Left renal cortex interstitium (tissue), 4 donors: ENCODE measurements around the gene MYO1E. TPM values are rescaled to one million over a fixed set of nuclear protein-coding genes. Genes with fewer than 3 reads are reported as not detected.
"Not testable (repeated sequence)": the region's sequence is repeated elsewhere in the genome, so short reads cannot be mapped to it uniquely, and the experiment has no call there.

Experiments used
- DNase-seq, 4 donors: peaks; one replicate each; pipeline ENCODE4 v3.0.0-alpha.2; 2013; ENCODE audit warnings: low read depth in 4 of 4, low spot score in 2 of 4, missing footprints in 1 of 4
- polyA plus RNA-seq, 4 donors: library from polyadenylated mRNA; unstranded; fragments of 120-200 nt; gene quantifications; one replicate each; pipeline ENCODE4 v1.2.1, GENCODE V29; 2013; ENCODE audit not compliant: insufficient read length in 4 of 4

MYO1E gene
- polyA plus RNA-seq, 4 donors: 138 to 174 (median 146) TPM

DNA sequence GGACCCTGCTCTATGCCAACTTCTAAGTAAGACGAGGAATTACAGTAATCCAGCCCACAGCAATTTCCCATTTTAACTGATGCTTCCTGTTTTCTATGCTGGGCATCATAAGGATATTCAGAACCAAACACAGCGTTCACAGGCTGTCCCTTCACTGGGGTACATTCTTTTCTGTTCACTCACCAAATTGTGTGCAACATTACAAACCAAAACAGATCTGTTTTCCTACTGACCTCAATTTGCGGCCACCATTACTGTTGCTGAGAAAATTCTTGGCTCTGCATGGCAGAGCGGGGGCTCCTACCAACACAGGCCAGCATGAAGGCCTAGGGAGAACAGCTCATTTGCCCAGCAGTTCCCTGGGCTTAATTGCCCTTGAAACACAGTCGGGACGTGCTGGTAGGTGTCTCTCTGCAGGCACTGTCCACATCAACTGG is 76.5 kb downstream of the MYO1E start:
- DNase-seq: no peak

DNA sequence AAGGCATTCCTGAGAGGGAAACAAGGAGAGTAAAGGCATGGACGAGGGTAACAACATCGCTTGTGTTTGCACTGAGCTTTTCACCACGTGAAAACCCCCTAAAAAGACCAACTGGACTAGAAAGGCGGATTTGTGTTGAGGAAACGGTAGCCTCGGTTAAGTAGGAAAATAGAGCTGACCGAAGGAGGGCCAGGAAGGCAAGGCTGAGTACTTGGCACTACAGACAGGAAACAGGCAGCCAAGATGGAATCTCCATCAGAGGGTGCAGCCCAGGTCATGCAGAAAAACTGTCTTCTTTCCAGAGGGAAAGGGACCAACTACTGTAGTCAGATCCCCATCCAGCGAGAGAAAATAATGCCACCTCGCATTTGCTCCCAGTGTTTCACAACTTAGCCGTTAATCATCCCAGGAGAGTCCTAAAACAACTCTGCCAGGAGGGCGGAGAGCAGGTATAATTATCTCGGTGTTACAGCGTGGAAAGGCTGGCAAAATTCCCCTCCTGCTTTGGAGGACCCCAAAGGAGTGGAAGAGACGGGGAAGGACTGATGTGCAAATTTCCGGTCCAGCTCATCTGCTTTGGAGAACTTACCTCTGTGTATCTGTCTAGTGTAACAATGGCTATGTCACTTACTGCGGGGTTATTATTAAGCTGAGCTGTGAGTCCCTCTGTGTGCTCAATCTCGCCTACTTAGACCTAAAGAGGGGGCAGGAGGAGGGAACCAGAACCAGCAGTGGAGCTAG is 77.2 kb downstream of the MYO1E start:
- DNase-seq: no peak

DNA sequence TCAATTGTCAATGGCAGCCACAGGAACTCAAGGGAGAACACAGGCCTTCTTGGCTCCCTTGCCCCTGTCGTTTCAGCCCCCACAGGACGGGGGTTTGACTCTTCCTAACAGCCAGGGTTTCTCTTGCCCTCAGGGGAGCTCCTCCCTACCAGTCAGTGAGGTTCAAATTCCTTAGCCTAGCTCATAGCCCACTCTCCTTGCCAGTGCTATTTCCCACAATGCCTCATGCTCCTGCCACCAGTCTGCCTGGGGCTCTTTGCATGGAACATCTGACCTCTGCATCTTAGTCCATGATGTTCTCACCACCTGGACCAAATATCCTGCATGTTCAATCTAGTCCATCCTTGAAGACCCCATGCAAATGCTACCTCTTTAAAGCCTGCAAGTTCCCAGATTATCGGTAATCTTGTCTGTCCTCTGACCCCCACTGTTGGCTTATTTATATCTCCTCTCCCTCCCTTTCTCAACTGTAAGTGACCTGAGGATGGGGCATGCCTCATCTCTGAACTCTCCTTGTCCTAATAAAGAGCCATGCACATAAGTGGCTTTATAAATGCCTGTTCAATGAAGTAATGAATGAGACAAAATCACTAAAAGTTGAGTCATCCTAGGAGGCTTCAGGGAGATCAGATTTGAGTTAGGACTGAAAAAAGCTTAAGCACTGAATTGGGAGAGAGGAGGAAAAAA is 78.0 kb downstream of the MYO1E start:
- no peak for DNase-seq

GRCh38 chr15:59292442-59293151 is 80.1 kb downstream of the MYO1E start:
- DNase-seq: no peak

DNA sequence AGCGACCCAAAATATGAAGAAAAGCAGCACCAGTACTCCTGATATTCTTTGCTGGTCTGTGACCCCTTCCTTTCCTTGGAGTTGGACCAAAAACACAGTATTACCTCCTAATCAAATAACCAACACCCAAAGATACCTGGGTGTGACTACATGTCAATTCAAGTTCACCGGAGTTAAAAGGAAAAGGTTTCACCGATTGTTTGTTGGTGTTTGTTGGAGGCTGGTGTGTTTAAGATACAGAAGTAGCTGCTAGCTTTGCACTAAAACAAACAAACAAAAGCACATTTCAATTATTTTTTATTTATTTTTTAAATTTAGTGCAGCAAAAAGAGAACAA is 81.5 kb downstream of the MYO1E start:
- no peak for DNase-seq

DNA sequence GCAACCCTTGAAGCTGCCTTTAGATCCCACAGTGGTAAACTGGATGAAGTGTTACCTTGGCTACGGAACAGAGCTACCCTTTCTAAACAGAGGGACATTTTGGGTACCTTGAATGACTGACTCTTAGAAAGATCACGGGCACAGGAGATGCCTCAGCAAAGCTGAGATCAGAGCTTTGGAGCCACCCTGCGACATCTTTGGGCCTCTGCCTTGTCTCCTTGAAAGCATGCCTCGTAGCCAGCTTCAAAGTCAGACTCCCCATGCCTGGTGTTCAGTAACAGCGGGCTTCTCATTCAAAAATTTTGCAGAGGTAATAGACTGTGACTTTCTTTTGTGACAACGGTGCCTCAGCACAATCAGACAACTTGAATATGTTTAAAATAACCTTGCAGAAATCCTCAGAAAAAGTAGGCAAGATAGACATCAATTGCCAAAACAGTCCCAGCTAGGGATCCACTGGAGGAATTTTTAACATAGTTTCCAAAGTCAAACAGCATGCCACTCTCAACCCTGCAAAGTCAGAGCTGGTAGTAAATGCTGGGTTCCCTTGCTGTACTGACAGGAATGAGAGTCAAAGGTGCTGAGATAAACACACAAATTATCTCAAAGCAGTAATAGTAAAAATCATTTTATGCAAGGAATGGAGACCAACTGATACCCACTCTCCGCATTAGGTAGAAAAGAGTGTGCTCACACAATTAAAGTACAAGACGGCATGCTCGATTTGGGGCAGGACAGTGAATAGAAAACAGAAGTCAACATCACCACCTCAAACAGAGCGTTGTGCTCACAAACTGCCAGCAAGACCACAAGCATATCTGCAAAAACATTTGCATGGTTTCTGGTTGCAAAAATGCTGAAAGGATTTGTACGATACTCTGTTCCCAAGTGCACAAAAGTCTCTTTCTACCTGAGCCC is 82.1 kb downstream of the MYO1E start:
- DNase-seq: no peak

GRCh38 chr15:59289574-59289973 is 83.1 kb downstream of the MYO1E start:
- no peak for DNase-seq

DNA sequence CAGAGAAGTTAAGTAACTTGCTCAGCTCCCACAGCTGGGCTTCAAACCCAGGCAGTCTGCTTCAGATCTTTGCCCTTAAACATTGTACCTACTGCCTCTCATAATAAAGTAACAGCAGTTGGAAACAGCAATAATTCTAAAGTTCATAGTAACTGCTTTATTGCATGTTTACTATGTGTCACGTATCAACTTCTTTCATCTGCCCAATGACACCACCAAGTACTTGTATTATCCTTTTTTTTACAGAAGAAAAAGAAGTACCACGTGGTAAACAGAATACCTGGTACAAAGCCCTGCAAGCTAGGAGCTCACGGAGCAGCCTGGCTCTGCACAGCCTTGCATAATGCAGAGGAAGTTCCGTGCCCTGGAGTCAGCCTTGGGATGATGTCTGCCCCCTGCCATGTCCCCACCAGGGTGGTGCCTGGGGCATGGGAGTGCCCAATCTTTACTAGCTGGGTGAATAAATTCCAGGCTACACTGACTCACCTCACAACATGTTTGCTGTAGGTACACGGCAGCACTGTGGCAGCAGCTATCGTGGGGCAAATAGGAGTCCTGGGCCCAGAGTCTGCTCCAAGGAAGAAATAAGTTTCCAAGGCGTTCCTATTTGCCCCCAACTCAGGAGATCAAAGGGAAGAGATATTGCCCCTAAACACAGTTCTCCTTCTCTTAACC is 88.8 kb downstream of the MYO1E start:
- no peak for DNase-seq

DNA sequence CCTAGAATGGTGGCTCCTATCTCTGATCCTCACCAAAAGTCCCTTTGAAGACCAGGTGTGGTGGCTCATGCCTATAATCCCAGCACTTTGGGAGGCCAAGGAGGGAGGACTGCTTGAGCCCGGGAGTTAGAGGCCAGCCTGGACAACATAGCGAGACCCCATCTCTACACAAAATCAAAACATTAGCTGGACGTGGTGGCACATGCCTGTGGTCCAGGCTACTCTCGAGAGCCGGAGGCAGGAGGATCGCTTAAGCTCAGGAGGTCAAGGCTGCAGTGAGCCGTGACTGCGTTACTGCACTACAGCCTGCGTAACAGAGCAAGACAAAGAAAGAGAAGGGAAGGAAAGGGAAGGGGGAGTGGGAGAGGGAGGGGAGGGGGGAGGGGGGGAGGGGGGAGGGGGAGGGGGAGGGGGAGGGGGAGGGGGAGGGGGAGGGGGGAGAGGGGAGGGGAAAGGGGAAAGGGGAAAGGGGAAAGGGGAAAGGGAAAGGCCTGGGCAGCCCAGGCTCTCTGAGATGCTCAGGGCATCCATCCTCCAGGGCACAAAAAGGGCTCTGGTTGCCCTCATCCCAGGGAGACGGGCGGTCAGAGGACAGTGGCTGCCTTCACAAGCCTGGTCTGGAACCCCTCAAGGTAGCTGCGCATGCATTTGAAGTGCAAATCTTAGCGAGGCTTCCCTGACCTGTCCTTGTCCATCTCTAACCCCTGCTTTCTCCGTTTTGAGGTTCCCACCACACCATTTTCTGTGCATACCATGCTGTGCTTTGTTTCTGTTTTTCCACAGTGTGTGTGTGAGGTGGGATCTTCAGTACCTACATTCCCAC is 89.9 kb downstream of the MYO1E start:
- no peak for DNase-seq

DNA sequence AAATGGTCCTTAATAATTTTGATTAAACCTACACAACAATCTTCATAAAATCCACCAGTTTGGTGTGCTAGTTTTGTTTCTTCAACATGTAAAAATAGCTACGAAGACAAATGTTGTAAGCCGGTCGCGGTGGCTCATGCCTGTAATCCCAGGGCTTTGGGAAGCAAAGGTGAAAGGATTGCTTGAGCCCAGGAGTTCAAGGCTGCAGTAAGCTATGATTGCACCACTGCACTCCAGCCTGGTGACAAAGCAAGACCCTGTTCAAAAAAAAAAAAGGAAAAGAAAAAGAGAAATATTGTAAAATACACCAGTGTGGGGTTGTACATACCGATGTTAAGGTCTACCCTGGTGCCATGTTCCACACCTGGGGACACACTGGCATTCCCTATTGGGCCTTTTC is 91.0 kb downstream of the MYO1E start:
- DNase-seq: no peak

DNA sequence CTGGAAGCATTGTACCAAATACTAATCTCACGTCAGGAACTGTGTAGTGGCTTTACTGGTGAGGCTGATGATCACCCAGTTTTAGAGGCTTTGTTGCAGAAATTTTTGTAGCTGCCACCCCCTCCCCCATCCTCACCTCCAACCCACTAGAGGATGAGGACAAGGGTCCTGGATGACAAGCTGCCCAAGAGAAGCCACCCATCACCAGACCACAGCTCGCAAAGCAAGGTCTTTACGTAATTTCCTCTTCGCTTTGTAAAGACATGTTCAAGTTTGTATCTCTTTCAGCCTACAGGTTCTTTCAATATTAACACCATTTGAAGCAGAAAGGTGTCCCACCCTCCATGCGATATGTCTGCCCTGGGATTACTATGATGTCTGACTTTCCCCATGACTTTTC is 91.8 kb downstream of the MYO1E start:
- DNase-seq: no peak

DNA sequence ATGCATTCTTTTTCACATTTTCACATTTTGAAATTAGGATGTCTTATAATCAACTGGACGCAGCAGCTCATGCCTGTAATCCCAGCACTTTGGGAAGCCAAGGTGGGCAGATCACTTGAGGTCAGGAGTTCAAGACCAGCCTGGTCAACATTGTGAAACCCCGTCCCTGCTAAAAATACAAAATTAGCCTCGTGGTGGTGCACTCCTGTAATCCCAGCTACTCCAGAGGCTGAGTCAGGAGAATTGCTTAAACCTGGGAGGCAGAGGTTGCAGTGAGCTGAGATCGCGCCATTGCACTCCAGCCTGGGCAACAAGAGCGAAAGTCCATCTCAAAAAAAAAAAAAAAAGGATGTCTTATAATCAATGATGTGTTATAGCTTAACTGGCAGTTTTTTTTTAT is 92.4 kb downstream of the MYO1E start:
- DNase-seq: not testable (repeated sequence)

DNA sequence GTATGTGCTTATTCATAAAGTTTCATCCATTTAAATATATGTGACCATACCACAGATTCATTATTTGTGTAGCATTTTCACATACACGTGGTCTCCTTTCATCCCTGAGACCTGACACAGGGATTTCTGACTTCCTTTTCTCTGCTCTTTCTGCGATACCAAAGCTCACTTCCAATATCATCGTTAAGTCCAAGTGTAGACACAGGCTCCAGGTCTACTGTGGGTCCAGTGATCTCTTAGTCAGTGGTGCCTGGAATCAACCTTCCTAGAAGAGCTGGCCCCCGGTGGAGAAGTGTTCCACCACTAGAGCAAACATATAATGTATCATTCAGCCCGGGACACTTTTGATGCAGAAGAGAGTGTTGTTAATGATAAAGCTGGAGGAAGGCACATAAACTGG is 93.6 kb downstream of the MYO1E start:
- no peak for DNase-seq

DNA sequence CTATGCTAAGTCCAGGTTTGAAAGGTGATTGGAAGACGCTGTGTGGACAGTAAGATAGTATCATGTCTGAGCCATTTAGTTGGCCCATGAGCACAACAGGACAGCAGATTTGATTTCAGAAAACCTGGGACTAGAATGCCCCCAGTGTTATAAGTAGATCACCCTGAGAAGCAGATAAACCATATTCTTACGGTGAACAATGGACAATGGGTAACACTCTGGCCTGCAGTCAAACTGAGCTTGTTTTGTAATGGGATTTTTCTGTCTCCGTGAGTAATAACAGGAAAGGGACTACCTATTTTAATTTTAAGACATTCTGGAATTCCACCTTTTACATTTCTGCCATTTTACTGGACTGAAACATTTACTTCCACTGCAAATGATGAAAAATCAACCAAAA is 94.6 kb downstream of the MYO1E start:
- DNase-seq: no peak

DNA sequence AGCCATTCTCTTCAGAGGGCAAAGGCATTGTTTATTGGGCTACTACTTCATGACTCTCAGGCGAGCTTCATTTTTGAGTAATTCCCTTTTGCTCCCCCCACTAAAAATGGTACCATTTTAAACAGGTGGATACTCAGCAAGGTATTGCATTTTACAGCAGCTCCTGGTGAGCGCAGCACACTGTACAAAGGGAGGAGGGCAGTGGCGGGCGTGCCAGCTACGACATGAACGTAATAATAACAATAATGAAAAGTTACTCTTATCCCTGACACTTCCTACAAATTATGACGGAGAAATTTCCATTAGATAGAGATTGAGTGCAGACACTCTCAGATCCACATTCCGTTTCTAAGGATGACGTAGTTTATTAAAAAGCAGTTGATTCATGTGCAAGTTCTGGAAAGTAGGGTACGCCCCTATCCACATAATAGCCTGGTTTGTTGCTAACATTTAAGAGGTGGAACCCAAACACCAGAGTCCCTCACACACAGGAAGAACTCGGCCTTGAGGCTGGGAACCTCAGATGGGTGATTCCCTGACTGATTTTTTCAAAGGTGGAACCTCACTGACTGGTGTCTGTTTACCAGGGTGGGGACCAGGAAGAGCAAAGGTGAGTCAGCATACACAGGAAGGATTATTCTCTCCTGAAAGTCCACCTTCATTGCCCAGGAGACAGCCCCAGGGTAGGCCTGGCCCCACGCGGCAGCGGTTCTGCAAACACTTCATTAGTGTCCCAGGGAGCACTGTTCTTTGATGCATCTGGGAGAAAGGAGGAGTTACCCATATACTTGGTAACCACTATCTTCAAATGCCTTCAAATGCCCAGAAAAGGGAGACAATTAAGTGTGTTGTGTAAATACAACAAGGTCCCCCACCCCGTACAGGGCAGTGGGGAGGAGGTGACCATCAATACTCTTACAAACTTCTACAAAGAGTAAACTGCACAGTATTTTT is 96.2 kb downstream of the MYO1E start:
- DNase-seq: no peak

DNA sequence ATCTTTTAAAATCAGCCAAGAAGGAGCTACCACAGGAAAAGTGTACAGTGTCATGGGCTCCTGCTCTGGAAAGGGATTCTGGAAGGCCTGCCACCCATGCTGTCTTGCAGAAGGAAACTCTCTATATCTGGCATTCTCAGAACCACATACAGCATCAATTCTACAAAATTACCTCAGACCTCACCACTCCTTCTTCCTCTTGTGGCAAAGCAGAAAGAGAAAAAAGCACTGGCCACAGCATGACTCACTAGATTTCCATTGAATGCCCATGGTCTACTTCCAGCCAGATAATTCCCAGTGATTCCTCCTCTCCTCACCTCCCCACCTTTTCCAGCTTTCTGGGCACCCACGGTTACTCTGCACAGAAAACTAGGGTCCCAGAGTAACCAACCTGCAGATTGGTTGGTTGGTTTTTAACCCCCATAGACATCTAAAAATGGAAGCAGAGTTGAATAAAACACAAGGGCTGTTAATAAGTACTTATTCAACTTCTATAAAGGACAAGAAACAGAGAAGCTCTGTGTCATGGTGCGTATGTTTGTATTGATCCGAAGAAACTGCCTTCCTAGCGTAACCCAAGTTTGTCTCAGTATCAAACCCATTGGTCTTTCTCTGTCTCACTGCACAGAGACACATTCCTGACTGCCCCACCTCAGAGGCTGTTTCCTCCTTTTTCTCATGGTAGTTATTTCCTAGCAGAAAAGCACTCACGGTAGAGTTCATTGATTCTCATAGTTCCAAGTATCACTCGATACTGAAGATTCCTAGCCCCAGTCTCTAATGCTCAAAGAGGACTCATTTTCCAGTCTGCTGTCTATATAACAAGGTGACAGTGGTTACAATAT is 98.3 kb downstream of the MYO1E start:
- DNase-seq: no peak

DNA sequence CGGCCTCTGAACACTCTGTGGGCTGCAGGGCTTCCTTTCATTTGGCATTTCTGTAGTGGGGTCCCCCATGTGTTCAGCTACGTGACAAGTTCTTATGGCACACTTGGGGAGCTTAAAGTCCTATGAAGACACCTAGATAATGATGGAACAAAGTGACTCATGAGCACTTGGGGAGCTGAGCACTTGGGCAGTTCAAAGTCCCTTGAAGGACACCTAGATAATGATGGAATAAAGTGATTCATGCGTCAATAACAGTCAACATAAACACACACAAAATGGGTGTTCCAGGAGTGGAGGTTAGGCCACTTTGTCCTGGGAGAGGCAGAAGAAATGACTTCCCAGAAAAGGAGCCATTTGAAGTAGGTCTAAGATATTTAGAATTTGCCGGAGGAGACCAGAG is 99.4 kb downstream of the MYO1E start:
- no peak for DNase-seq
